Measurements from ENCODE around the gene SLC5A8.

The SLC5A8 gene, protein sequence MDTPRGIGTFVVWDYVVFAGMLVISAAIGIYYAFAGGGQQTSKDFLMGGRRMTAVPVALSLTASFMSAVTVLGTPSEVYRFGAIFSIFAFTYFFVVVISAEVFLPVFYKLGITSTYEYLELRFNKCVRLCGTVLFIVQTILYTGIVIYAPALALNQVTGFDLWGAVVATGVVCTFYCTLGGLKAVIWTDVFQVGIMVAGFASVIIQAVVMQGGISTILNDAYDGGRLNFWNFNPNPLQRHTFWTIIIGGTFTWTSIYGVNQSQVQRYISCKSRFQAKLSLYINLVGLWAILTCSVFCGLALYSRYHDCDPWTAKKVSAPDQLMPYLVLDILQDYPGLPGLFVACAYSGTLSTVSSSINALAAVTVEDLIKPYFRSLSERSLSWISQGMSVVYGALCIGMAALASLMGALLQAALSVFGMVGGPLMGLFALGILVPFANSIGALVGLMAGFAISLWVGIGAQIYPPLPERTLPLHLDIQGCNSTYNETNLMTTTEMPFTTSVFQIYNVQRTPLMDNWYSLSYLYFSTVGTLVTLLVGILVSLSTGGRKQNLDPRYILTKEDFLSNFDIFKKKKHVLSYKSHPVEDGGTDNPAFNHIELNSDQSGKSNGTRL

DNA sequence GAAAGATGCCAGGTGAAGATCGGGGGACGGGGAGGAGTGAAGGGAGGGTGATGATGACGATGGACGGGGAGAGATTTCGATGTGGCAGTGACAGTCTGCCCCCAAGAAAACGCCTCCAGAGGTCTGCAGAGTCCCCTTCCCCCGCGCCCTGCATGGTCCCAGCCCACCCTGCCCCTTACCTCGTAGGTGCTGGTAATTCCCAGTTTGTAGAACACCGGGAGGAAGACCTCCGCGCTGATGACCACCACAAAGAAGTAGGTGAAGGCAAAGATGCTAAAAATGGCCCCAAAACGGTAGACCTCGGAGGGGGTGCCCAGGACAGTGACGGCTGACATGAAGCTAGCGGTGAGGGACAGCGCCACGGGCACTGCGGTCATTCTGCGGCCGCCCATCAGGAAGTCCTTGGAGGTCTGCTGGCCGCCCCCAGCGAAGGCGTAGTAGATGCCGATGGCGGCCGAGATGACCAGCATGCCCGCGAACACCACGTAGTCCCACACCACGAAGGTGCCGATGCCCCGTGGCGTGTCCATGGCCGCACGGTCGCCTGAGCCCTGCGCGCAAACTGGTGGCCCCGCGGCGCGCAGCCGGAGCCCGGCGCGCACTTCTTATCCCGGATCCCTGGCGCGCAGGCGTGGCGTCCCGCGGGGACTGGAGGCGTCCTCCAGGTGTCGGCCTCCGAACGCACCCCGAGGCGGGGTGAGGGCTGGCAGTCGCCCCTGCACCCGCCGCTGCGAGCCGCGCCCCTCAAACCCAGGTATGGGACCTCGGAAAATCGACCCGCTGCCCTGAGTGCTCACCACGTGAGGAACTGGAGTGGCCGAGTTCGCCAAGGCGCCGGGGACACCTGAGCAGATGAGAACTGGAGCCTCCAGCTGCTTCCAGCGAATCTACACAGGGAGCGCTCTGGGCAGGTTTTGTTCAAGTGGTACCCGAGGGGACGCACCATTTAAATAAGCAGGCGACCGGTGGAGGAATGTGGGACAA lies at the start of gene SLC5A8:
SLC5A8 (minus strand) TSS at position 920 of the 984 bp plus-strand sequence; CDS start at position 530, 390 bp downstream.
- no peak for DNase-seq

DNA sequence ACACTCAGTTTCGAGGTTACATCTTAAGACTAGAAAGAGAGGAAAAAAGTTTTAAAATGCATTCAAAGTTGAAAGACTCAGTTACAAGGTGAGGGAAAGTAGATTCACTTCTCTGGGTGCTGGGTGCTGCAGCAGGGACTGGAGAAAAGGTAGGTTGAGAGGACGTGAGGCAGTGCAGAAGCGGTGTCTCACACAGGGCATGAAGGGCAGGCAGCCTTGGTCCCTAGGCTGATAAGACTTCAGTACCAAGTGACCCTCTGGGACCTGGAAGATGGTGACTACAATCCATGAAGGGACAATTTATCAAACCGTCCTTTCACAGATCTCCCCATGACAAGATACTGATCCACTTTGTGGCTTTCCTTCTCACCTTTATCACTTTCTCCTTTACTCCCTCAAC lies 47.3 kb upstream of the SLC5A8 start:
- no peak for DNase-seq

DNA sequence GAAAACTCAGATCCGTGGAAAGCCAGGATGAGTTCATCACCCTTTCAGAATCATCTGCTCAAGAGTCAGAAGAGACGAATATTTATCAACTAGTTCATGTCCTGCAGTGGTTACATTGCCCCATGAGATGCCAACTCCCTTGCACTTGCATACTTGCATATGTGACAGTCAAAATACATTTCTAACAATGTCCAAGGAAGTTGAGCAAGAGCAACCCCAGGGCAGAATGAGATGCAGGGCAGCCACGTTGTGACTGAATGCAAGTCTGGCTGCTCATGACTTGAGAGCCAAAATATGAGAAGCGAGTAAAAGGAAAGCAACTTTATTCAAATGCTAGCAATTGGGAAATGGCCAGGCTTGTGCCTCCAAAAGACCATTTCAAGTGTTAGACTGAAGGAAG lies 46.2 kb upstream of the SLC5A8 start:
- no peak for DNase-seq

DNA sequence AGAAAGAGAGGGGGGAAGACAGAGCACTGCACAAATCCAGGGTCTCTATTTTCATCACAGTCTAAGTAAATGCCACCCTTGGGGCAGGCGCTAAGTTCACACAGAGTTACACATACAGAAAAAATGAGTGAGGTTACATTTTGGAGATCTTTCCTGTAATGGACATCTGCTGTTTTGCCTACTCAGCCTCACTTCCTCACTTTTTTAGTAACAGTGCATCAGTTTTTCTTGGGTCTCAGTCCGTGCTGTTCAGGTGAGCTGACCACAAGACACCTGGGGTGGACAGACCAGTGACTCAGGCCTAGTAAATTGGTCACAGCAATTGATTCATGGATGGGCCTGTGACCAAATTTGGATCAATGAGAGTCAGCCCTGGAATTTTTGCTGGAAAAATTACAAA lies 33.6 kb upstream of the SLC5A8 start:
- DNase-seq: no peak

DNA sequence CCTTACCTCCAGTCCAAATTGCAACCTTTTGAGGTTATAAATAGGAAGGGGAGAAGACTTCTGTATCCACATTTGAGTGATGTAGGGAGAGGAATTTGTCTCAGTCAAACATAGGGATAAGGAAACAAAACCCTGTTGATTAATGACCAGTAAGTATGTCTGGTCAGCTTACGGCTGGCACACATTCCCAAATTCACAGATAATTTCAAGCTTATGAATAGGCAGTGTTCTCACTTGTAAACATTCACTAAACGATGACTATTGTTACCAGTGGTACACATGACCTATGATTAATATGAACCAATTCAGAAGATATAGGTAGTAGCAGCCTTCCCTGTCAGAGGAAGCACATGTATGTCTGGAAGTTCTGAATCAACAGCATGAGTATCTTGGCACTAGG lies 33.0 kb upstream of the SLC5A8 start:
- no peak for DNase-seq

DNA sequence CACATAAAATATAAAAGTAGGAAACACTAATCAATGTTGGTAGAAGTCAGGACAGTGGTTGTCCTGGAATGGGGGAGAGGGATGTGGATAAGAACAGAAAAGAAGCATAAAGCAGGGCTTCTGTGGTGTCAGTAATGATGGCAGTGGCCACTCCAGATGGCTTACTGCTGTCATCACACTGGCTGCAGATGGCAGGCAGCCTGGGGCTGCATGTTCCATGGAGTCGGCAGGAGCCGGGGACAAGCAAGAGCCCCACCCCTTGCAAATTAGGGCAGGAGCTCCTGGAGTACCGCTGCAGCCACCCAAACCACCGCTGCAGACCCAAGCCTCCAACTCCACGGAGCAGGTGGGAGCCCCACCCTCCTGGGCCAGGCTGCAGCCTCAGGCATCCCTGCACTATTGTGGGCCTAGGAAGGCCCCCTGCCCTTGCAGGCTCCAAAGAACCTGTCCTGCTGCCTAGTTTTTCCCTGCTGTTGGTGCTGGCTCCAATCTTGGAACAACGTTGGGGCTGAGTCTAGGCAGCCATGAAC lies 28.8 kb upstream of the SLC5A8 start:
- DNase-seq: no peak

DNA sequence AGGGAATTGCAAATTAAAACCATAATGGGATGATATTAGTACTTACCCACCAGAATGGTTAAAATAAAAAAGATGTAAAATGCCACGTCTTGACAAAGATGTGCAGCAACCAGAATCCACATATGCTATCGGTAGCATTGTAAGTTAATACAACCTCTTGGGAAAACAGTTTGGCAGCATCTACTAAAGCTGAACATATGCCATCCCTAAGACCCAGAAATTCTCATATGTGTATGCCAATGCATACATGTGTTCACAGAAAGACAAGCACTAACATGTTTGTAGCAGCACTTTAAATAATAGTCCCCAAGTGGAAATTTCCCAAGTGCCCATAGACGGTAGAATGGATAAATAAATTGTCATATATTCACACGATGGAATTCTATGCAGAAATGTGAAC lies 28.3 kb upstream of the SLC5A8 start:
- no peak for DNase-seq

DNA sequence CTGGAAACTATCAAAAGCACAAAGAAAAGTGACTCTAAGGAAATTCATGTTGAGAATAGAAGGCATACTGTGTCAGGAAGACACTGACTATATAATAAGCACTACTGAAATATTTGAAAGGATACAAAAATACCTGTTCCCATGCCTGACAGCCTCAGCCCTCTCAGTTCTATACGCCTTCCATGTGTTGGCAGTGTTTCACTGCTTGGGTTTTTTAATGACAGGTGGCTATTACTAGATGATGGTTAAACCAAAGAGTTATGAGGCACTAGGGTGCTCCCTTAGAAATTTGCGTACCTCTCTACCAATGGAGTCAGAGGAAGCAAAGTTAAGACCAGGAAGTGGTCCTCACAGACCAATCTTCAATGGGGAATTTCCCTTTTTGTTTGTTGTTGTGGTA lies 25.6 kb upstream of the SLC5A8 start:
- DNase-seq: no peak

DNA sequence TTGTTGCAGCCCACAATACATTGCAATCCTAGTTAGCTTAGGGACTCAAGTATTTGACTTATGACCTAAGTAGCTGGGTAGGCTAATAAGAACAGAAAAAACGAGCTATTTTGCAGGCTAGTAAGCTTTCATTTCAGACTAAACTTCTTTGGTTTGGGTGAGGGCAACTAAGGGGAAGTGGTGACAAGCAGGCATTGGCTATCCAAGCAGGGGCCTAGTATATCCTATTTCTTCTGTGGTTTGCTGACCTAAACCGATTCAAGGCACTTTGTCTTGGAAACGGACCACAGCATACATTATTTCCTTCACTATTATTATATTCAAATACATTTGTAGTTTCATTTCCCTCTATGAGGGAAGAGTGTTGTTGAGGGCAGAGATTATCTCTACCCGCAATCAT lies 21.6 kb upstream of the SLC5A8 start:
- DNase-seq: no peak

DNA sequence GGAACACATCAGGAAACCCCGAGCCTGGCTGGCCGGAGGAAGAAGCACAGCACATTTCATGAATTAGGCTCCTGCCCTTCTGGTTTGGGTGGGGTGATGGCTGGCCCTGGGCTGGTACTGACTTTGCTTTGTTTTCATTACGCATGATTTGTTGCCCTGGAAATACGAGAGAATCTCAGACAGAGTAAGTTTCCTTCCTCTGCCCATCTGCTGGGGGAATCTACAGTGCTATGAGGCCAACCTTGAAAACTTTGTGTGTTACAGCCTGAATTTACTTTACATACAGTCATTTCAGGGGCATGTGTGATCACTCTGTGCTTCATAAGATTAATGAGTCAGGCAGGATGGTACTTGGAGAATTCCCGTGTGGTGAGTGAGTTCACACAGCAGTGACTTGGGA lies 20.5 kb upstream of the SLC5A8 start:
- no peak for DNase-seq

DNA sequence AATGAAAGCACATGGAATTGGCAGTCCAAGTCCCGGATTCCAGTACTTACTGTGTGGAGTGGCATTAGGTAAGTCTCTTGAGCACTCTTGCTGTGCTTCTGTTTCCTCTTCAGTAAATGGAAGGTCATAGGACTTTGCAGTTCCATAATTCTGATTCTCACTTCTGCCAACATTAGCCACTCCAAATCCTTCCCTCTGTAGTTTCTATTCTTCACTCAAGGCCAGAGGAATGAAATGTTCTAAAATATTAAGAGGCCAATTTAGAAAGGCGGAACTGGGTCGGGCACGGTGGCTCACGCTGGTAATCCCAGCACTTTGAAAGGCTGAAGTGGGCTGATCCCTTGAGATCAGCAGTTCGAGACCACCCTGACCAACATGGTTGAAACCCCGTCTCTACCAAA lies 19.8 kb upstream of the SLC5A8 start:
- no peak for DNase-seq

DNA sequence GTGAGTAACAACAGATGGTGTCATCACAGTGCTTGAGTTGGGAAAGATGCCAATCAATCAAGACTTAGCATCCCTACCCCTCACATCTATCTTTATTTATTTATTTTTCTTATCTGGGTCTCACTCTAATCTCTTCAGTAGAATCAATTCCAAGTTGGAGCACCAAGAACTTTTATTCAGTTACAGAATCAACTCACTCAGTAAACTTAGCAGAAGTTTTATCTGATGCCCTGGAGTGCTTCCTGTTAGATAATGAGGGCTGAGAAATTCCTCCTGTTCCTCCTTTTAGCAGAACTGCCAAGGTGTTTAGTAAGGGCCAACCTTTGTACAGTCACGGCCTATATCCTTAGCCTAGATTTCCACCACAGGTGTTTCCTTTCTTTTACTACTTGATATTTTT lies 11.3 kb upstream of the SLC5A8 start:
- no peak for DNase-seq

DNA sequence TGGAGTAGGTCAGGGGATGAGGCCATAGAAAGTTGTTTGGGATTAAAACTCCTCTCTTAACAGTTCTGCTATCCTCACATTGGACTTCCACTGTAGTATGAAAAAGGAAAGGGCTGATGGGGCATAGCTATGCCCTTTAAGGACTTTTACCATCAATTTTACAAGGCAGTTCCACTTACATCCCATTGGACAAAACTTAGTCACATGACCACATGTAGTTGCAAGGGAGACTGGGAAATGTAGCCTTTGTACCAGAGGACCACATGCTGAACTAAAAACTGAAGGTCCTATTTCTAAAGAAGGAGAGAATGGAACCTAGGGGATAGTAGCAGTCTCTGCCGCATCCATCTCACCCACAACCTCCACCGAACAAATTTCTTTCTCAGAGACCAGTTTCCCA lies 6.8 kb upstream of the SLC5A8 start:
- no peak for DNase-seq

DNA sequence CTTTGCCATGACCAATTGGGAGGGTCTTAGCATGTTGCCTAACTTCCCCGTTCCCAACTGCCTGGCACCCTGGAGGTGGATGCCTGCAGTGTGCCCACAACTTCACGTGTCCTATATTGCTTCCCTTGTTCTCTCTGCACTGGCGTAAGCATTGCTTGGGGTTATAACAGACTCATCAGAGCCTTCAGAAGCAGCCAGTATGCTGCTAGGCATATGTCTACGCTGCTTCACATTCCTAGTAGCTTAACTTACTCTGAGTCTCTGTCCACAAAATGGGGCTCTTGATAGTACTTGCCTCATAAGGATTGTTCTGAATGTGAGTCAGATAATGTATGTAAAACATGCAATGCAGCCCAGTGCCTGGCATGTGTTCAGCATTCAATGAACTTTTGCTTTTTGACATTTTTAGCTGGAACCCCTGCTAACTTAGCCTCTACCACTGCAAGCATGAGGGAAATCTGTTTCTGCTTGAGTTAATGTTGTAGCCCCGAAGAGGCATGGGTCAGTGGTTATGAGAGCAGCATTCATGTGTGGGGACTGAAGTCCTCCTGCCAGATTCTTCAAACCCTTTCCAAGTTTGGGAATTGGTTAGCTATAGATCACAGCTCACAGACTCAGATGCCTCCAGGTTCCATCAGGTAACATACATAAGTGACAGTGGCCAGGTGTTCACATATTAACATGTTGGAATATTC lies 2.8 kb downstream of the SLC5A8 start:
- no peak for DNase-seq

DNA sequence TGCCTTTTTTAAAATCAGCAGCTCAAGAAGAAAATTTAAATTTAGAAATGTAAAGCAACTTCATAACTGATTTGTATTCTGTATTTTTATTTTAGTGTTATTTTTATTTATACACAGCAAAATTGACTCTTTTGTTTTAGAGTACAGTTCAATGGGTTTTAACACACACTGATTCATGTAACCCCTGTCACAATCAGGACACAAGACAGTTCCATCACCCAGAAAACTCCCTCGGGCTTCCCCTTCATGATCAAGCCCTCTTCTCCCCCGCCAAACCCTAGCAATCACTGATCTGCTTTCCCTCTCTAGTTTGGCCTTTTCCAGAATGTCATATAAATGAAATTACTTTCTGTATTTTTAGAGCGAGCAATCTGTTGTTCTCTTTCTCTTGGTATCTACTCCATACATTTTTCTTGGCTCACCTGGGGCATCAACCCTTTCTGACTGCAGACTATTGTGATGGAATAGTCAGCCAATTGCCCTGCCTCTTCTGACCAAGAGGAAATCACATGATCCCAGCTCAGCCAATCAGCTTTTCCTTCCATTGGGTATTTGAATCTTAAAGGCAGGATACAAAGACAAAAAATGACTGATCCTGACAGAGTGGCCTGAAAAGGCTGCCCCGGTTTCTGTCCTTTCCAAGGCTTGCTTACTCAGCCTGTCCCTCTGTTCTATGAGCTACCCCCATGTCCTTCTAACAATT lies 5.3 kb downstream of the SLC5A8 start:
- DNase-seq: no peak

DNA sequence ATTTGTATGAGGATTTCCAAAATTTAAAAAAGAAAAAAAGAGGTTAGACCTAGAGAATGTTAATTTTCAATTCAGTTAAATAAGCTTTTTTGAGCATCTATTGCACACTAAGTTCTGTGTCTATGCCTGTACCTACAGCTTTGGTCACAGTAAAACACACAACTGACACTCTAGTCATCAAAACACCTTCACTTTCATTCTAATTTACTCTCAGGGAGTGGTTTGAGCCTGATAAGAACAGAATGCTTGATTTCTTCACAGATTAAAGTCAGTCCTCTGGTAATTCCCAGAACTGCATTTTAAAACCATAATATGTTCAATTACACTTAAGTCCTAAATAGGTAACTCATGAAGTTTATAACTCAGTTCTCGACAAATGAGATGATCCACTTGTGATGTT lies 9.2 kb downstream of the SLC5A8 start:
- DNase-seq: no peak

DNA sequence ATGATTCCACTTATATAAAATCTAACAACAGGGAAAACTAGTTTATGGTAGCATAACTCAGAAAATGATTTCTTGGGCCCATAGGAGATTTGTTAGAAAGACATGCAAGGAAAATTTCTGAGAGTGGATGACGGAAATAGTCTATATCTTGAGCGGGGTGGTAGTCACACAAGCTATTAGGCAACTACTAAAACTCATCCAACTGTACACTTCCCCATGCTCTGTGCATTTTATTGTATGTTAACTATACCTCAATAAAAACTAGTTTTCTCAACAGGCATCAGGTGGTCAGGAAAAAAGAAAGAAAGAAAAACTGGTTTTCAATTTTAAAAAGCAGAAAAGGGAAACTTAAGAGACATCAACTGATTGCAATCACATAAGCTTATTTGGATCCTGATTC lies 9.9 kb downstream of the SLC5A8 start:
- no peak for DNase-seq

DNA sequence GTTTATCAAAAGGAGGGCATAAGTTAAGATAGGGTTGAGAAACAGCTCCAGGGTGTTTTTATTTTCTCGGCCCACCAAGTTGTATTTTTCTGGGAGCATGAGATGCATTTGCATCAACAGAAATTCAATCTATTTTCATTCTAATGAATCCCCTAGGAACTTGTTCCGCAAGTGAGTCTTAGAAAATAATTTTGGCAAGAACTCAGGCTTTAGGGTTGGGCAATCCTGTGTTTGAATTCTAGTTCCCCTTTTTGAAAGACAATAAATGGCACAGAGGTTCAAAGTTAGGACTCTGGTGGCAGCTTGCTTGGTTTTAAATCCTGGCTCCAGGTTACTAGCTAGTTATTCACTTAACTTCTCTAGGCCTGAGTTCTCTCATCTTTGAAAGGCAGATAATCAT lies 23.7 kb downstream of the SLC5A8 start:
- DNase-seq: no peak

DNA sequence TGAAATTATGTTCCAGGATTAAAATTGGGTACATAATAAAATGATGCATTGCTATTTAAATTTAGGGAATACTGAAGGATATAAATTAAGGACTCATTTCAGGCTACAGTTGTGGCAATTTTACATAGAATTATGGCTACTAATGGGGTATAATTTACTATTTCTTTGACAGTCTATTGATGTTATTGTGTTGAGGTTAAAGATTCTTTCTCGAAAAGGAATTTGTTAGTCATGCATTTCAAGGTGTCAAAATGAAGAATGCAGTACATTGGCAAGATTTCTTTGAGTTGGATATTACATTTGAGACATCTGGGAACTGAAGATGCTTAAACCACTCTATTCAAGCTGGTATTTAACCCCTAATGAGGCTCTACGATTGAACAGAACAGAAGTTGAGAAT lies 28.3 kb downstream of the SLC5A8 start:
- DNase-seq: no peak

DNA sequence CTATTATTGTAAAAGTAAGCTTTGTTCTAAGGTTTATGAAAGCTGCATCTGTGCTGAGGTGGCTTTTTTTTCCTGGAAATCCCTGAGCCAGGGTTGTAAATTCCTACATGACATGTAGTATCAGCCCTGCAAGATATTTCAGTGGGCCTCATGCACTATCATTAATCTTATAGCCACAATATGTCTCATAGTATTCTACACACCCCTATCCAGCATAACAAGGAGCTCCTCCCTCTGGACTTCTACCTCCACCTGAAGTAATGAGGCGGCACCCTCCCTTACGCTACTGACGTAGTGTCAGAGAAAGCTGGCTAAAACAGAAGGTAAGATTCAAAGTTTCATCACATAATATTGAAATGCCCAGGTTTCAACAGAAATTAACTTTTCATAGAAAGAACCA lies 35.5 kb downstream of the SLC5A8 start:
- DNase-seq: no peak

DNA sequence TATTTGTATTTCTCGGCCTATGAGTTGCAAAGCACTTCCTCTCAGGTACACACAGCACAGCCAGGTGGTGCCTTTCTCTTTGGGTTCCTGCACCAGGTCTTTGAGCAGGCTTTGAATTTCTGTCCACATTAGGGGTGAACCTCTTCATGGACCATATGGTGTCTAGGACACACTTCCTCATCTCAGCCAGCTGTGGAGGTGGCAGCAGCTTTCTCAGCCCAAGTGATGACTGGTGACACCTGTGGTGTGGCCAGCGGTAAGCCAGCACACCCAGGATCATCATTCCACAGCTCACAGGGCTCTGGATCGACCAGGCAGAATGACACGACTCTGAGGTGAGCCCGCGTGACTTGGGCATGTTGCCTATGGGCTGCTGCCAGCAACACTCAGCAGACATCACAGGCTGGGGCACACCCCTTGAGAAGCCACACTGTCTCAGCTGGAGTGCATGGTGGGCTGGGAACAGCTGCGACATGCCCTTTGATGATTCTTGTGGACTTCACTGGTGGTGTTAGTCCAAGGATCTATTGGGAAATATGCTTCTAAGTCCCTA lies 36.8 kb downstream of the SLC5A8 start:
- DNase-seq: no peak

DNA sequence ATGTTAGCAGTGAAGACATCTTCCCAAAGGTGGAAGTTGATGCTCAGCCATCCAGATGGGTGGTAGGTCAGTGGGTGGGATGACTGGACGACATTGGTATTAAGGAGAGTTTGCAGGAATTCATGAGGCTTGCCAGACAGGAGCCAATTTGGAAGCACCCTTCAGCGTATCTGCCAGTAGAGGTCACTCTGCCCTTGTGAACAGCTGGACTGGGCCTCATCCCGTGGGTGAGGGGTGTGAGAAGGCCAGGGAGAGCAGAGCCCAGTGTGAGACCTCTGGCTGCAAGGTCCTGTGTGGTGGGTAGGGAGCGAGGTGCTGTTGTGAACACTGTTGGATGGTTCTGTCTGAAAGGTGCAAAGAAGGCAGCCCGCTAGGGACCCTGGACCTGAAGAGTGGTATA lies 37.7 kb downstream of the SLC5A8 start:
- DNase-seq: no peak

All from stimulated activated CD4-positive, alpha-beta T cell treated with anti-CD3 and anti-CD28 coated beads, Interleukin-4, amount 100 ng/mL, for 1 hour (primary cell).